Measurements from ENCODE around the gene LY6G5B. TPM values are rescaled to one million over a fixed set of nuclear protein-coding genes. Genes with fewer than 3 reads are reported as not detected.

The LY6G5B gene
- total RNA-seq, 6 experiments from 2014 or later, result 4.6 to 6.0 (median 5.3) TPM

DNA sequence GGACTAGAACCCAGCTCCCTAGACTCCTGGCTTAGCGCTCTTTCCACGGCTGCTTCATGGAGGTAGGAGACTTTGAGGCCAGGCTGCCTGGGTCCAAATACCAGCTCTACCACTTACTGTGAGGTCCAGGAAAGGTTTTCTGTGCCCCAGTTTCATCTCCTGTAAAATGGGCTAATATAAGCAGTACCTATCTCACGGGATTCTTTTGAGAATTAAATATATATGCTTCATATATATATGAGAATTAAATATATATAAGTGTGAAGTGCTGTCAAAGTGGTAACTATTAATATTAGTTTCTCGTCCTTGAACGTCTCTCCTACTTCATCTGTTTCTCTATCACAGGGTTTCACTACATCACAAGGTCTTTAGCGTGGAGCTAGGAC is 21.3 kb downstream of the LY6G5B start:
- Mint-ChIP-seq H3K27ac (no peak overlapping the region), H3K36me3 (ENCODE audit: low read depth) (peaks cover 4% of the 10 kb centered on the region; the same call in 1 of the 2 replicates), H3K4me1 (ENCODE audit: low read depth) (no peaks in the 10 kb centered on the region), H3K27me3 (ENCODE audit: insufficient read depth) (no peaks in the 10 kb centered on the region), H3K9me3 (no peaks in the 10 kb centered on the region), H3K4me3 (no peak overlapping the region)
- DNase-seq, result no peak
- TF ChIP-seq, protein P1, sequence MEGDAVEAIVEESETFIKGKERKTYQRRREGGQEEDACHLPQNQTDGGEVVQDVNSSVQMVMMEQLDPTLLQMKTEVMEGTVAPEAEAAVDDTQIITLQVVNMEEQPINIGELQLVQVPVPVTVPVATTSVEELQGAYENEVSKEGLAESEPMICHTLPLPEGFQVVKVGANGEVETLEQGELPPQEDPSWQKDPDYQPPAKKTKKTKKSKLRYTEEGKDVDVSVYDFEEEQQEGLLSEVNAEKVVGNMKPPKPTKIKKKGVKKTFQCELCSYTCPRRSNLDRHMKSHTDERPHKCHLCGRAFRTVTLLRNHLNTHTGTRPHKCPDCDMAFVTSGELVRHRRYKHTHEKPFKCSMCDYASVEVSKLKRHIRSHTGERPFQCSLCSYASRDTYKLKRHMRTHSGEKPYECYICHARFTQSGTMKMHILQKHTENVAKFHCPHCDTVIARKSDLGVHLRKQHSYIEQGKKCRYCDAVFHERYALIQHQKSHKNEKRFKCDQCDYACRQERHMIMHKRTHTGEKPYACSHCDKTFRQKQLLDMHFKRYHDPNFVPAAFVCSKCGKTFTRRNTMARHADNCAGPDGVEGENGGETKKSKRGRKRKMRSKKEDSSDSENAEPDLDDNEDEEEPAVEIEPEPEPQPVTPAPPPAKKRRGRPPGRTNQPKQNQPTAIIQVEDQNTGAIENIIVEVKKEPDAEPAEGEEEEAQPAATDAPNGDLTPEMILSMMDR (IDR thresholded peaks at IDR 0.05), result no peak

DNA sequence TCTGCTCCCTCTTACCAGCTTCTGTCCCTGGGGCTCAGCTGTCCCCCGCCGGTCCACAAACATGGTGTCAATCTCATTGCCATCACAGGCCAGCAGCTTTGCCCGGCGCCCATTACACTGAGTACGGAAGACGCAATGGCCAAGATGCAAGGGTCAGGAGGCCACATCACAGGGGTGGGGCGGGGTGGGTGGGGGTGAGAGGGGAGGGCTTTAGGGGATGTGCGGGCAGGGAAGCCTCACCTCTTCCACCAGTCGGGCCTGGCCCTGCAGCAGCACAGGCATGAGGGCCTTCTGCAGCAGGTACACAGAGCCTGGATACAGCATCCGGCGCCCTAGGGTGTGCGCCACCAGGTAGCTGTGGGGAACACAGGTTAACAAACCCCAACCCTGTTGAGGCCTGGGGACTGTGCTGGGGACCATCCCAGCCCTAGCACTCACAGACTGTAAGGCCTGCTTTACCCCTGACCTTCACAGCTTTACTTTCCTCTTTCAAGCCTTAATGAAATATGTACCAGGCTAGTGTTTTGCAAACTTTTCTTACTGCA is 21.9 kb downstream of the LY6G5B start:
- no peaks in the 10 kb centered on the region for H3K27me3 Mint-ChIP-seq (ENCODE audit: insufficient read depth)
- H3K4me1 Mint-ChIP-seq (ENCODE audit: low read depth), result no peaks in the 10 kb centered on the region
- TF ChIP-seq, protein P1 (IDR thresholded peaks at IDR 0.05), result no peak
- H3K27ac Mint-ChIP-seq, result no peak overlapping the region
- no peak for DNase-seq
- H3K36me3 Mint-ChIP-seq (ENCODE audit: low read depth), result no peaks in the 10 kb centered on the region; the same call in 1 of the 2 replicates
- no peak overlapping the region for H3K4me3 Mint-ChIP-seq
- no peaks in the 10 kb centered on the region for H3K9me3 Mint-ChIP-seq

DNA sequence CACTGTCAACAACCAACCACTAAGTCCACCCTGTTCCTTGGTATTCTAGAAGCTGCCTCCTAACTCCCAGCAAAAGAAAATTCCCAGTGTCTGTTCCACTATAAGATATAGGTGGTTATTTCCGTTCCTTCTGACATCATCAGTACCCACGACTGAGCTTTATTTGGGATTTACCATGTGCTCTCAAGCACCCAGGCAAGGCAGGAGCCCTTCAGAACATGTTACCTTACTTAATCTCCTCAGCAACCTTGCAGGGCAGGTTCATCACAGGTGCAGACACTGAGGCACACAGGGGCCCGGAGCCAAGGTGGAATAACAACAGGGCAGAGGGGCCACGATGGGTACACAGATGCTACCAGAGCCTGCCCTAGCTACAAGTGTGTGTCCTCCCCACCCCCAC is 22.6 kb downstream of the LY6G5B start:
- TF ChIP-seq, protein P1 (IDR thresholded peaks at IDR 0.05), result no peak
- H3K36me3 Mint-ChIP-seq (ENCODE audit: low read depth), result no peaks in the 10 kb centered on the region; the same call in 1 of the 2 replicates
- H3K4me1 Mint-ChIP-seq (ENCODE audit: low read depth), result peaks cover 2% of the 10 kb centered on the region
- no peak overlapping the region for H3K27ac Mint-ChIP-seq
- H3K9me3 Mint-ChIP-seq, result no peaks in the 10 kb centered on the region
- no peak for DNase-seq
- no peak overlapping the region for H3K4me3 Mint-ChIP-seq
- H3K27me3 Mint-ChIP-seq (ENCODE audit: insufficient read depth), result no peaks in the 10 kb centered on the region

DNA sequence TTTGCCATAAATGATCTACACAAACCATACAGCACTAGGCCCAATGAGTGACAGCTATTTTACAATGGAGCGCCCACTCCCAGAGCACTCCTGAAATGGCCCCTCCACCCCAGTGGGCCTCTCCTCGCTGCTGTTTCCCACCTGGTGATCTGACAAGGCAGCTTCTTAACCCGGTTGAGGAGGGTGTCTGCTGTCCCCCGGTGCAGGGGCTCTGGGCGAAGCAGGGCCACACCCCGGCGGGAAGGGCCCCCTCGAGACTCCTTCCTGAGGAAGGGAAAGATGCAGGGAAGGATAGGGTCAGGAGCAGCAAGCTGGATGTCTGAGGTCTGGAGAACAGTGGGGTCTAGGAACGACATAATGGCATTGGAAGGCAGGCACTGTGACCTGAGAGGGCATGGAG is 23.1 kb downstream of the LY6G5B start:
- TF ChIP-seq, protein P1 (IDR thresholded peaks at IDR 0.05), result no peak
- Mint-ChIP-seq H3K9me3 (no peaks in the 10 kb centered on the region), H3K4me3 (no peak overlapping the region), H3K36me3 (ENCODE audit: low read depth) (no peaks in the 10 kb centered on the region; the same call in 1 of the 2 replicates), H3K27me3 (ENCODE audit: insufficient read depth) (no peaks in the 10 kb centered on the region), H3K27ac (no peak overlapping the region), H3K4me1 (ENCODE audit: low read depth) (peaks cover 7% of the 10 kb centered on the region)
- DNase-seq, result no peak

DNA sequence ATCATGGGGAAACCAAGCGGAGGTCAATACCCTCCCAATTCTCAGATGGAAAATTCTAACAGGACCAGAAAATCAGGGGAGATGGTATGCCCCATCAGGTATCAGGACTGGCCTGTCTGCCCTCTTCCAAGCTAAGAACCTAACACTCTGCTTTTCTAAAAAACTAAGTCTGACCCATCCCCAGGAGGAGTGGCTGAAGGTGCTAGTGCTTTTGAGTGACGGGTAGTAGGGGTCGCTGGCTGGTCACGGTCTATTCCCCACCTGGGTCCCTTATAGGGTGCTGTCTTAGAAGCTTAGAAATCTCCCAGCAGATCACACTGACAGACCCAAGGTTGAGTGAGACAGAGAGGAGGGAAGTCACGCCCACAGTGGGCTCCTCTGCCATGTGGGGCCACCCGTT is 23.8 kb downstream of the LY6G5B start:
- H3K27me3 Mint-ChIP-seq (ENCODE audit: insufficient read depth), result no peaks in the 10 kb centered on the region
- no peaks in the 10 kb centered on the region; the same call in 1 of the 2 replicates for H3K36me3 Mint-ChIP-seq (ENCODE audit: low read depth)
- peaks cover 11% of the 10 kb centered on the region for H3K4me1 Mint-ChIP-seq (ENCODE audit: low read depth)
- TF ChIP-seq, protein P1 (IDR thresholded peaks at IDR 0.05), result no peak
- no peak overlapping the region for H3K27ac Mint-ChIP-seq
- H3K9me3 Mint-ChIP-seq, result no peaks in the 10 kb centered on the region
- H3K4me3 Mint-ChIP-seq, result no peak overlapping the region
- DNase-seq, result no peak

All from HFFc6 (cell line).